Sigmoid colon (tissue), 7 donors: ENCODE data around the gene TMED9. TPM values are rescaled to one million over a fixed set of nuclear protein-coding genes. Genes with fewer than 3 reads are reported as not detected.
"Not testable (repeated sequence)": the region's sequence is repeated elsewhere in the genome, so short reads cannot be mapped to it uniquely, and the experiment has no call there.

Experiments used
- DNase-seq: peaks from one replicate; pipeline ENCODE4 v3.0.0-alpha.2; 2019
- H3K27ac ChIP-seq, 4 donors: fragments of 200-600 bp; sonication (generic); one replicate each; pipeline ENCODE4 v1.5.1; 2016 to 2019; ENCODE audit warnings: mild to moderate bottlenecking in 1 of 4
- H3K27me3 ChIP-seq, 3 donors: fragments of 200-600 bp; sonication (generic); one replicate each; pipeline ENCODE4 v1.5.1; 2019; ENCODE audit warnings: mild to moderate bottlenecking in 1 of 3
- H3K36me3 ChIP-seq, 4 donors: fragments of 200-600 bp; sonication (generic); one replicate each; pipeline ENCODE4 v1.5.1; 2016 to 2019
- H3K4me1 ChIP-seq, 4 donors: fragments of 200-600 bp; sonication (generic); one replicate each; pipeline ENCODE4 v1.5.1; 2017 to 2019
- H3K4me3 ChIP-seq, 4 donors: fragments of 200-600 bp; sonication (generic); one replicate each; pipeline ENCODE4 v1.5.1; 2017 to 2019; ENCODE audit warnings: mild to moderate bottlenecking in 2 of 4, moderate library complexity in 1 of 4
- H3K9me3 ChIP-seq, 4 donors: fragments of 200-600 bp in 3 of 4; sonication (generic) in 3 of 4; one replicate each; pipeline versions ENCODE4 v1.5.1 to v1.6.1; 2013 to 2019
- CTCF ChIP-seq, 4 experiments: fragments of 450-650 bp in 3 of 4; fragments of 200-600 bp in 1 of 4; IDR thresholded peaks; one replicate each; pipeline ENCODE4 v1.5.1; 2016 to 2019; ENCODE audit warnings: antibody characterized with exemption in 4 of 4, mild to moderate bottlenecking in 3 of 4, moderate library complexity in 2 of 4
- EP300 ChIP-seq, 4 donors: sonication (generic); formaldehyde crosslinking; IDR thresholded peaks; one replicate each; pipeline ENCODE4 v1.6.1; 2017; ENCODE audit warnings: antibody characterized with exemption in 4 of 4
- POLR2A ChIP-seq, 2 donors: fragments of 450-650 bp; IDR thresholded peaks; one replicate each; pipeline ENCODE4 v1.6.1; 2016; ENCODE audit warnings: antibody characterized with exemption in 2 of 2, mild to moderate bottlenecking in 2 of 2, moderate library complexity in 2 of 2
- POLR2AphosphoS5 ChIP-seq, 4 donors: sonication (generic); formaldehyde crosslinking; IDR thresholded peaks; one replicate each; pipeline ENCODE4 v1.6.1; 2017; ENCODE audit warnings: antibody characterized with exemption in 4 of 4
- WGBS, 2 donors: extraction: QIAGEN DNeasy Blood & Tissue Kit; methylation state at CpG; one replicate each; pipeline ENCODE4 v1.1.7; 2013; 5-methylcytosine and 5-hydroxymethylcytosine counted together
- intact Hi-C: fragments of 100-400 bp; cut with DNase I; formaldehyde crosslinking; loops from one replicate; pipeline ENCODE4 v1.15.1; 2023
- polyA plus RNA-seq, 3 donors: library from polyadenylated mRNA; stranded (reverse); fragments of 200-250 nt; gene quantifications; one replicate each; pipeline ENCODE4 v1.2.3, GENCODE V29; 2013
- total RNA-seq, 4 donors: library from RNA; depleted of rRNA; stranded (reverse); fragments of >200 nt; gene quantifications; one replicate each; pipeline ENCODE4 v1.1.0, GENCODE V29; 2016
- donor health status: healthy with polysubstance abuse.
- donor health status: Bipolar disorder and iron deficiency.
- donor health status: healthy.

The TMED9 gene
- total and polyA plus RNA-seq, 7 donors, result 37.2 to 221 (median 56.8) TPM

- H3K9me3 ChIP-seq, result no peaks in the 10 kb centered on the region
- no peak overlapping the region for H3K27ac ChIP-seq
- H3K36me3 ChIP-seq, result peaks cover 0 to 7% (median 0%) of the 10 kb centered on the region in 4 donors
- no peak overlapping the region for H3K4me3 ChIP-seq
- TF ChIP-seq CTCF (IDR thresholded peaks at IDR 0.05) (no peak), POLR2A (IDR thresholded peaks at IDR 0.05) (no peak), EP300 (IDR thresholded peaks at IDR 0.05) (no peak), POLR2AphosphoS5 (IDR thresholded peaks at IDR 0.05) (no peak)
- peaks cover 0 to 12% (median 9%) of the 10 kb centered on the region in 4 donors for H3K4me1 ChIP-seq
- intact Hi-C loops, result no loop called here
- H3K27me3 ChIP-seq, result no peaks in the 10 kb centered on the region
- WGBS, 2 donors, result 80 to 91% methylated on average over 15 of the region's 15 CpGs
- DNase-seq, result no peak
Observed at GRCh38 chr5:177611446-177612214, 19.6 kb downstream of the TMED9 start.

- DNase-seq, result no peak
- H3K4me1 ChIP-seq, result peaks cover 0 to 8% (median 6%) of the 10 kb centered on the region in 4 donors
- intact Hi-C loops, result no loop called here
- H3K36me3 ChIP-seq, result peaks cover 0 to 11% (median 0%) of the 10 kb centered on the region in 4 donors
- H3K27me3 ChIP-seq, result no peaks in the 10 kb centered on the region
- no peak overlapping the region for H3K4me3 ChIP-seq
- 77 to 84% methylated on average over 6 of the region's 6 CpGs for WGBS, 2 donors
- TF ChIP-seq EP300 (IDR thresholded peaks at IDR 0.05), result no peak
- TF ChIP-seq CTCF (IDR thresholded peaks at IDR 0.05), result no peak
- H3K9me3 ChIP-seq, result no peaks in the 10 kb centered on the region
- H3K27ac ChIP-seq, result no peak overlapping the region
Observed at GRCh38 chr5:177612215-177612673, 20.2 kb downstream of the TMED9 start.

DNA sequence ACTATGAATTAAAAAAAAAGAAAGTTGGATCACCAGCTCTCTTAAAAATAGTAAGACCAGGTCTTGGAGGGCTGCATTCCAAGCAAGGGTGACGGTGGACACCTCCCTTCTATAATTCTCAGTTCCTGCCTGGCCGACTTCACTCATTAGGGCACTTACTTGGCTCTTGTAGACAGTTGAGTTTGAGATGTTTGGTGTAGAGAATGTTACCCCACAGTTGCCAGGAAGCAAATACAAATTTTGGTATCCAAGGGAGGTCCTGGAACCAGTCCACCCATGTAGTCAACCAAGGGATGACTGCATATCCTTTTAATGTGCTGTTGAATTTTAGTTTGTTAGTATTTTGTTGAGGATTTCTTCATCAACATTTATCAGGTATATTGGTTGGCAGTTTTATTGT, 28.6 kb downstream of the TMED9 start:
- no peak overlapping the region for H3K27ac ChIP-seq
- no peaks in the 10 kb centered on the region for H3K4me1 ChIP-seq
- TF ChIP-seq CTCF (IDR thresholded peaks at IDR 0.05) (no peak), EP300 (IDR thresholded peaks at IDR 0.05) (no peak), POLR2A (IDR thresholded peaks at IDR 0.05) (no peak), POLR2AphosphoS5 (IDR thresholded peaks at IDR 0.05) (no peak)
- no peaks in the 10 kb centered on the region for H3K9me3 ChIP-seq
- intact Hi-C loops, result no loop called here
- H3K4me3 ChIP-seq, result no peak overlapping the region
- no peak for DNase-seq
- no peaks in the 10 kb centered on the region for H3K27me3 ChIP-seq
- peaks cover 9 to 65% (median 19%) of the 10 kb centered on the region in 4 donors for H3K36me3 ChIP-seq
- whole genome bisulfite sequencing, 2 donors, result 92 to 95% methylated on average over 2 of the region's 2 CpGs

- H3K4me3 ChIP-seq, DNase-seq, H3K27ac ChIP-seq, H3K27me3 ChIP-seq, intact Hi-C loops, H3K9me3 ChIP-seq, H3K4me1 ChIP-seq: not testable (repeated sequence)
- WGBS, 2 donors, result 96 to 97% methylated on average over 10 of the region's 10 CpGs
- H3K36me3 ChIP-seq, result peaks cover under 1 to 38% (median 8%) of the 10 kb centered on the region in 4 donors
Observed at GRCh38 chr5:177624172-177624571, 32.2 kb downstream of the TMED9 start.

- H3K27ac ChIP-seq, H3K27me3 ChIP-seq, H3K36me3 ChIP-seq, DNase-seq, H3K4me1 ChIP-seq, H3K9me3 ChIP-seq, intact Hi-C loops, H3K4me3 ChIP-seq: not testable (repeated sequence)
Observed at GRCh38 chr5:177630186-177630585, 38.2 kb downstream of the TMED9 start.

DNA sequence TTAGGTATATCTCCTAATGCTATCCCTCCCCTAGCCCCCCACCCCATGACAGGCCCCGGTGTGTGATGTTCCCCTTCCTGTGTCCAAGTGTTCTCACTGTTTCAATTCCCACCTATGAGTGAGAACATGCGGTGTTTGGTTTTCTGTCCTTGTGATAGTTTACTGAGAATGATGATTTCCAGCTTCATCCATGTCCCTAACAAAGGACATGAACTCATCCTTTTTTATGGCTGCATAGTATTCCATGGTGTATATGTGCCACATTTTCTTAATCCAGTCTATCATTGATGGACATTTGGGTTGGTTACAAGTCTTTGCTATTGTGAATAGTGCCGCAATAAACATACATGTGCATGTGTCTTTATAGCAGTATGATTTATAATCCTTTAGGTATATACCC, 42.9 kb downstream of the TMED9 start:
- DNase-seq, H3K27ac ChIP-seq, H3K4me3 ChIP-seq, intact Hi-C loops, H3K9me3 ChIP-seq, H3K27me3 ChIP-seq, H3K36me3 ChIP-seq, H3K4me1 ChIP-seq: not testable (repeated sequence)
- WGBS, 2 donors, result 96 to 97% methylated on average over 3 of the region's 3 CpGs

DNA sequence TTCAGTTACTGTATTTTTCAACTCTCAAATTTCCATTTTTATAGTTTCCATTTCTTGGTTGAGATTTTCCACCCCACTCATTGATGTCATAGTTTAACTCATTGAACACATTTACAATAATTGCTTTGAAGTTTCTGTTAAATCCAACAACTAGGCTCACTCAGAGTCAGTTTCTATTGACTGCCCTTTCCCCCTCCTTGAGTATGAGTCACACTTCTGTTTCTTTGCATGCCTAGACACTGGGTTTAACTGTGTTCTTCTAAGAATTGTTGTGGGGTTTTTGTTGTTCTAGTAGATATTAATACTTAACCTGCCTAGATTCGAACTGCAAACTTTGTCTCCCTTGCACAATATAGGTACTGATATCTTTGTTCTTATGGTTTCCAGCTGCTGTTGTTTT, 53.5 kb downstream of the TMED9 start:
- H3K27me3 ChIP-seq, H3K4me3 ChIP-seq, H3K4me1 ChIP-seq, H3K27ac ChIP-seq, DNase-seq, H3K36me3 ChIP-seq, intact Hi-C loops, H3K9me3 ChIP-seq: not testable (repeated sequence)
- WGBS, 2 donors, result no CpG with 5 or more reads among the region's 1 CpG
